ENCODE results near the gene LMNA.
"Not testable (repeated sequence)": the region's sequence is repeated elsewhere in the genome, so short reads cannot be mapped to it uniquely, and the experiment has no call there.

The LMNA gene

GRCh38 chr1:156167536-156167935, 53.0 kb downstream of the LMNA start:
- DNase-seq = no peak

DNA sequence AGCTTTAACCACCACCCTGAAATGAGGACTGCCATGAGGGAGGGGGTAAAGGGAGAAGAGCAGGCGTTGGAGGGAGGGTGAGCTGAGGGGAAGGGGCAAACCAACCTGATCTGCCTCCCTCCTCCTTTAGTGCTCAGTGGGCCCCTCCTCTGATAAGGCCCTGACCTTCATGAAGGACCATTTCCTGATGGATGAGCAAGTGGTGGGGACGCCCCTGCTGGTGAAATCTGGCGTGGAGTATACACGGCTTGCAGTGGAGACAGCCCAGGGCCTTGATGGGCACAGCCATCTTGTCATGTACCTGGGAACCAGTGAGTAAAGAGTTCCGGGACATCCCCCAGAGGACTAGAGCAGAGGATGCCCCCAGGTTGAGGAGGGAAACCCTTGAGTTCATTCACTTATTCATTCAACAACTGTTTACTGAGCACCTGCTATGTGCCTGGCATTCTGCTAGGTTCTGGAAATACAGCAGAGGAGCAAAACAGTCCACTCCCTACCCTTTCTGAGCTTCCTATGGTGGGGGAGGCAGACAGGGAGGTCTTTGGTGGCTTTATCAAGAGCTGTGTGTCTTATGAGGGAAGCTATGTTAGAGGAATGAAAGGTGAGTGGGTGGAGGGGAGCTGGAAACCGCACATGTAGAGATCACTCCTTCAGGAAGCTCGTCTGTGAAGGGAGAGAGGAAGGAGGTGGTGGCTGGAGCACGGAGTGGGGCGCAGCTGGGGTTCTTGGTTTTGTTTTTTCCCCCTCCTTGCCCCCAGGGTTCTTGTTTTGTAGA, 58.4 kb downstream of the LMNA start:
- no peak for DNase-seq

DNA sequence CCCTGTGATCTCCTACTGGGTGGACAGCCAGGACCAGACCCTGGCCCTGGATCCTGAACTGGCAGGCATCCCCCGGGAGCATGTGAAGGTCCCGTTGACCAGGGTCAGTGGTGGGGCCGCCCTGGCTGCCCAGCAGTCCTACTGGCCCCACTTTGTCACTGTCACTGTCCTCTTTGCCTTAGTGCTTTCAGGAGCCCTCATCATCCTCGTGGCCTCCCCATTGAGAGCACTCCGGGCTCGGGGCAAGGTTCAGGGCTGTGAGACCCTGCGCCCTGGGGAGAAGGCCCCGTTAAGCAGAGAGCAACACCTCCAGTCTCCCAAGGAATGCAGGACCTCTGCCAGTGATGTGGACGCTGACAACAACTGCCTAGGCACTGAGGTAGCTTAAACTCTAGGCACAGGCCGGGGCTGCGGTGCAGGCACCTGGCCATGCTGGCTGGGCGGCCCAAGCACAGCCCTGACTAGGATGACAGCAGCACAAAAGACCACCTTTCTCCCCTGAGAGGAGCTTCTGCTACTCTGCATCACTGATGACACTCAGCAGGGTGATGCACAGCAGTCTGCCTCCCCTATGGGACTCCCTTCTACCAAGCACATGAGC, 62.2 kb downstream of the LMNA start:
- no peak for DNase-seq

DNA sequence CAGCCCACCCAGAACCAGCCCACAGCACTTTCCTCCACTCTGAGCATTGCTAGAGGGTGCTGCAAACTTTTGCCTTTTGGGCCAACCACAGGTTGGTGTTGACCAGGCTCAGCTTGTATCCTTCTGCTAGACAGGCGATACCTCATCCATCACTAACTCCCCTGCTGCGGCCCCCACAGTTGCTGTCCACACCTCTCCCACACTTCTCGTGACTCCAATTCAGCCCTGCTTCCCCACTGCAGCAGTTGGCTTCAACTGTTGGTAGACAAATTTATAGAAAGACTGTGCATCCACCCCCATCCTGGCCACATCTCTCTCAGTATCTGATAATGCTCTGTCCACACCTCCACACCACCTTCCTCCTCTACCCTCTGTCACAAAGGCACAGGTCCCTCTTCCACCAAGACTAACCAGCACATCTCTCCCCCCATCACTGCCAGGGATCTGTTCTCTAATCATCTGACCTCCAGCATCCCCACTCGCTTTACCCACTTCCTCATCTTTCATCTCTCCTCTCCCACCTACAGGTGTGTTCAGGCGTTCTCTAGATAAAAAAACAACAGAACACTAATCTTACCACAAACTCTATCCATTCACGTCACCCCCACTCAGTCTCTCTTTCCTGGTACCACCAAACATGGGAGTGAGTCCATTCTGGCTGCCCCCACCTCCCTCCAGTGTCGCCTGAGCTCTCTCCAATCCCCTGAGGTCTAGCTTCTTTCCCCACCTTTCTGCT, 63.6 kb downstream of the LMNA start:
- no peak for DNase-seq

DNA sequence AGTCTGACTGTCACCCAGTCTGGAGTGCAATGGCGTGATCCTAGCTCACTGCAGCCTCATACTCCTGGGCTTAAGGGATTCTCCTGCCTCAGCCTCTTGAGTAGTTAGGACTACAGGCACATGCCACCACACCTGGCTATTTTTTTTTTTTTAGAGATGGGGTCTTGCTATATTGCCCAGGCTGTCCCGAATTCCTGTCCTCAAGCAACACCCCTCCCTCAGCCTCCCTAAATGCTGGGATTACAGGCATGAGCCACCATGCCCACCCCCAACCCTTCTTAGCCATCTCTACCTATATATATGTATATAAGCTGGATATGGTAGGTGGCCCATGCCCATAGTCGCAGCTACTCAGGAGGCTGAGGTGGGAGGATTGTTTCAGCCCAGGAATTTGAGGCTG, 66.0 kb downstream of the LMNA start:
- no peak for DNase-seq

- DNase-seq = not testable (repeated sequence)
These were observed 66.9 kb downstream of the LMNA start for GRCh38 chr1:156181391-156181924.

GRCh38 chr1:156182010-156182779, 67.7 kb downstream of the LMNA start:
- DNase-seq = not testable (repeated sequence)

DNA sequence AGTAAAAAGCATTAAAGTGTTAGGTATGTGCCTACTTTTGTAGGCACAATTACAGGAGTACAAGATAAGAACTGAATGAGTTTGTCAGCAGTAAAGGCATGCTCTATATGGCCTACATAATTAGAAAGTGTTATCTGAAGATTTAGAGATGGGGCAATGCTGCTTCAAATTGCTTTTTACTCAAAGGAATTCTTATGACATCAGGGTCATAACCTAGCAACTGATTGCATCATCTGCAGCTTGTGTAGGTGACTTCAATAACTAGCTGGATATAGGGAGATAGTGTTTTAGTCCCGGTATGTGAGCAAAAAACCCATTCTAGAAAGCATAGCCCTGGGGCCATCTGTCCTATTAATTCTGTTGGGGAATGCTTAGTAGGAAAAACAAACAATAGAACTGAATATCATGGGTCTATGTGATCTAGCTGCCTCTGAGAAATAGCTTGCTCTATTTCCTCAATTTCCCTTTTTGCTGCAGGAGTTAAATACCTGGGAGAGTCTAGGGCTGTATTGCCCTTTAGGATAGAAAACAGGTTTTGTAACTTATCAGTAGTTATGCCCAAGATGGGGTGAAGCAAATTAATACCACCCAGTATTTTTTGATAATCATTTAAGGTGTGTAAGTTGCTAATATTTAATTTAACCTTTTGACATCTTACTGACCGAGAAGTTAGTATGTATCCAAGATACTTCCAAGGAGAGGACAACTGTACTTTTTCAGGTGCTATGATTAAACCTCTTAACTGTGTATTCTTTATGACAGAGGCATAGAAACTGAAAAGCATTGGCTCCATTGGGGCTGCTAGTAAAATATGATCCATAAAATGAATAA, 72.1 kb downstream of the LMNA start:
- DNase-seq = not testable (repeated sequence)

Data from activated CD4-positive, alpha-beta T cell treated with anti-CD3 and anti-CD28 coated beads, Interleukin-2, amount 50 U/mL, for 4 hours (primary cell).